Keratinocyte (primary cell): Measurements from ENCODE around the gene AP2A1. TPM values are rescaled to one million over a fixed set of nuclear protein-coding genes. Genes with fewer than 3 reads are reported as not detected.
A peak's percentile ranks its signal among the peaks of the same experiment; 100 is the strongest.

Experiments used
- DNase-seq: peaks from one replicate; pipeline ENCODE4 v3.0.0-alpha.2; 2011; ENCODE audit warnings: low read depth, missing footprints, low spot score
- FAIRE-seq: peaks from 2 replicates; lab custom pipeline; 2011; peaks lifted over from hg19 to GRCh38; lab: Jason Lieb, UNC
- H2AFZ ChIP-seq: 2 replicates; pipeline ENCODE4 v1.6.0; 2012; ENCODE audit warnings: low read length, control low read depth, inconsistent platforms; ENCODE audit not compliant: control insufficient read depth
- H3K27ac ChIP-seq: 2 replicates; pipeline ENCODE4 v1.5.1; 2011; ENCODE audit warnings: low read length; ENCODE audit not compliant: control insufficient read depth, insufficient read depth
- H3K27me3 ChIP-seq: 3 replicates; pipeline ENCODE4 v1.6.0; 2011; ENCODE audit warnings: low read length; ENCODE audit not compliant: control insufficient read depth, insufficient read depth; ENCODE audit errors: extremely low read depth
- H3K36me3 ChIP-seq, 2 experiments: 2 replicates in 1 of 2; 3 replicates in 1 of 2; pipeline ENCODE4 v1.5.1; 2011; ENCODE audit warnings: low read length in 2 of 2, mild to moderate bottlenecking in 1 of 2; ENCODE audit not compliant: control insufficient read depth in 2 of 2, insufficient read depth in 2 of 2; ENCODE audit errors: extremely low read depth in 1 of 2
- H3K4me1 ChIP-seq: 3 replicates; pipeline ENCODE4 v1.5.1; 2011; ENCODE audit warnings: low read length; ENCODE audit not compliant: control insufficient read depth, insufficient read depth; ENCODE audit errors: extremely low read depth
- H3K4me2 ChIP-seq: 3 replicates; pipeline ENCODE4 v1.6.0; 2011; ENCODE audit warnings: low read depth, low read length; ENCODE audit not compliant: control insufficient read depth, insufficient read depth; ENCODE audit errors: extremely low read depth
- H3K4me3 ChIP-seq, 3 experiments: fragments of 200-600 bp in 1 of 3; sonication (generic) in 1 of 3; 2 replicates in 2 of 3; 3 replicates in 1 of 3; pipeline ENCODE4 v1.5.1; 2011 to 2016; ENCODE audit warnings: low read length in 3 of 3, mild to moderate bottlenecking in 3 of 3, control low read depth in 2 of 3, inconsistent platforms in 1 of 3, low read depth in 1 of 3, mixed read lengths in 1 of 3, mixed run types in 1 of 3, moderate library complexity in 1 of 3; ENCODE audit not compliant: control insufficient read depth in 2 of 3, insufficient read depth in 2 of 3; ENCODE audit errors: extremely low read depth in 1 of 3
- H3K79me2 ChIP-seq: 2 replicates; pipeline ENCODE4 v1.6.0; 2012; ENCODE audit warnings: low read length; ENCODE audit not compliant: control insufficient read depth, insufficient read depth
- H3K9ac ChIP-seq: 3 replicates; pipeline ENCODE4 v1.6.0; 2011; ENCODE audit warnings: low read length; ENCODE audit not compliant: control insufficient read depth, insufficient read depth; ENCODE audit errors: extremely low read depth
- H3K9me1 ChIP-seq: 3 replicates; pipeline ENCODE4 v1.6.0; 2011; ENCODE audit warnings: low read length; ENCODE audit not compliant: control insufficient read depth, insufficient read depth; ENCODE audit errors: extremely low read depth
- H3K9me3 ChIP-seq: 2 replicates; pipeline ENCODE4 v1.5.1; 2012; ENCODE audit warnings: low read depth, low read length; ENCODE audit not compliant: control insufficient read depth
- H4K20me1 ChIP-seq: 3 replicates; pipeline ENCODE4 v1.6.0; 2011; ENCODE audit warnings: low read length; ENCODE audit not compliant: control insufficient read depth, insufficient read depth; ENCODE audit errors: extremely low read depth
- EZH2 ChIP-seq: IDR thresholded peaks from one replicate; pipeline ENCODE4 v1.6.1; 2012; ENCODE audit warnings: inconsistent platforms, mild to moderate bottlenecking, low read length, moderate library complexity
- dilution Hi-C: fragments of 300-500 bp; cut with MboI; formaldehyde crosslinking; loops from one replicate; pipeline ENCODE4 v1.7.0; 2020; ENCODE audit warnings: low sequenced_read_pairs; ENCODE audit not compliant: extremely low pct_ligation_motif_present
- polyA plus RNA-seq, 5 experiments: library from polyadenylated mRNA; depleted of rRNA in 3 of 5; stranded (reverse) in 3 of 5; stranded (forward) in 1 of 5; unstranded in 1 of 5; fragments of >200 nt; gene quantifications; 1 replicate in 1 of 5; 2 replicates in 3 of 5; 3 replicates in 1 of 5; pipeline versions ENCODE4 v1.2.1 to v1.2.3, GENCODE V29; 2011 to 2012; ENCODE audit warnings: missing spikeins in 2 of 5, low read depth in 1 of 5, low replicate concordance in 1 of 5
- TF ChIP-seq, protein P1 (sequence below), 3 experiments: IDR thresholded peaks in 1 of 3; conservative IDR thresholded peaks in 1 of 3; optimal IDR thresholded peaks in 1 of 3; 2 replicates in 2 of 3; 3 replicates in 1 of 3; pipeline versions ENCODE3 to v1.5.1; 2011; ENCODE audit warnings: low read length in 3 of 3, mild to moderate bottlenecking in 3 of 3, moderate library complexity in 2 of 3, control low read depth in 1 of 3, inconsistent platforms in 1 of 3; ENCODE audit not compliant: insufficient read depth in 2 of 3; ENCODE audit errors: extremely low read depth in 1 of 3

AP2A1 gene
- polyA plus RNA-seq, 1 donor (not counting 4 experiments of a cell fraction or from before 2014, with no cell fraction given): 36.7 TPM

DNA sequence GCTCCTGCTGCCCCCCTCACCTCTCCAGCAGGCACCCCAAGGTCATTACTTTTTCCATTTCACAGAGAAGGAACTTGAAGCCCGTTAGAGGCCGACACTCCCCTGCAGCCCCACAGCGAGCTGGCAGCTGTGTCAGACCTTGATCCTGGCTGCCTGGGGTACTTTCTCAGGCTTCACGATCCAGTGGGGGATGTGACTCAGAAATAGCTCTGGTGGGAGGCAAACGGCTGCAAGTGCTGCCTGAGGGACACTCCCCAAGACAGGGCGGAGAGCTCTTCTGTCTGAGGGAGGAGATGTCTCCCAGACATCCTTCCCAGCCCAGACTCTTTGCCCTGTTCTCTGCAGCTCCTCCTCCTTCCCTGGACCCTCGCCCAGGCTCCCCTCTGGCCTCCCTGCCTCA is 8.5 kb upstream of the AP2A1 start:
- Histone ChIP-seq H3K36me3 (no peaks in the 10 kb centered on the region), H3K4me1 (peaks cover 9% of the 10 kb centered on the region), H3K27ac (no peak overlapping the region), H3K9me1 (no peaks in the 10 kb centered on the region), H2AFZ (no peak overlapping the region), H3K4me2 (no peak overlapping the region), H3K4me3 (no peak overlapping the region), H4K20me1 (no peaks in the 10 kb centered on the region), H3K79me2 (no peaks in the 10 kb centered on the region), H3K9ac (no peak overlapping the region), H3K27me3 (no peaks in the 10 kb centered on the region), H3K9me3 (peaks cover 3% of the 10 kb centered on the region)
- FAIRE-seq: no peak
- TF ChIP-seq, protein P1, sequence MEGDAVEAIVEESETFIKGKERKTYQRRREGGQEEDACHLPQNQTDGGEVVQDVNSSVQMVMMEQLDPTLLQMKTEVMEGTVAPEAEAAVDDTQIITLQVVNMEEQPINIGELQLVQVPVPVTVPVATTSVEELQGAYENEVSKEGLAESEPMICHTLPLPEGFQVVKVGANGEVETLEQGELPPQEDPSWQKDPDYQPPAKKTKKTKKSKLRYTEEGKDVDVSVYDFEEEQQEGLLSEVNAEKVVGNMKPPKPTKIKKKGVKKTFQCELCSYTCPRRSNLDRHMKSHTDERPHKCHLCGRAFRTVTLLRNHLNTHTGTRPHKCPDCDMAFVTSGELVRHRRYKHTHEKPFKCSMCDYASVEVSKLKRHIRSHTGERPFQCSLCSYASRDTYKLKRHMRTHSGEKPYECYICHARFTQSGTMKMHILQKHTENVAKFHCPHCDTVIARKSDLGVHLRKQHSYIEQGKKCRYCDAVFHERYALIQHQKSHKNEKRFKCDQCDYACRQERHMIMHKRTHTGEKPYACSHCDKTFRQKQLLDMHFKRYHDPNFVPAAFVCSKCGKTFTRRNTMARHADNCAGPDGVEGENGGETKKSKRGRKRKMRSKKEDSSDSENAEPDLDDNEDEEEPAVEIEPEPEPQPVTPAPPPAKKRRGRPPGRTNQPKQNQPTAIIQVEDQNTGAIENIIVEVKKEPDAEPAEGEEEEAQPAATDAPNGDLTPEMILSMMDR (optimal IDR thresholded peaks at IDR 0.05 in 1 of 3, IDR thresholded peaks at IDR 0.05 in 1 of 3, conservative IDR thresholded peaks at IDR 0.05 in 1 of 3; ENCODE audit: extremely low read depth in 1 of 3, insufficient read depth in 2 of 3, low read length in 3 of 3): no peak
- no peak for TF ChIP-seq EZH2
- no peak for DNase-seq
- dilution Hi-C loops: no loop called here

DNA sequence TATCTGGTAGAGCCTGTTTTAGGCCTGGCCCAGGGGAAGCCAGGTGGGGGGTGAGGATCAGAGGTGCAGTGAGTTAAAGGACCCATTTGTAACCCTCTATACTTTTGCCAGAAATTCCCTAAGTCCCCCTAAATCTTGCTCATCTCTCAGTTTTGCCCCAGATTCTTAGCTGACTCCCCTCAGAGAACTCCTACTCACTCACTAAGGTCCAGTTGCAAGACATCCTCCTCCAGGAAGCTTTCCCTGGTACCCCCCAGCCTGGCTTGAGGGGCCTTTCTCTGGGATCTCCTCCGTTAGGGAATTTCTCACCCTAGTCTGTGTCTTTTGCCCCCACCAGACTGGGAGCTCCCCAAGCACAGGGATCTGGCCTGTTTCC is 5.6 kb upstream of the AP2A1 start:
- H3K4me2 ChIP-seq: peak overlapping the region; percentile 20
- H3K9me1 ChIP-seq: no peaks in the 10 kb centered on the region
- FAIRE-seq (no peak), DNase-seq (no peak)
- H2AFZ ChIP-seq: peak overlapping the region; percentile 85
- no peak for TF ChIP-seq EZH2
- TF ChIP-seq, protein P1 (optimal IDR thresholded peaks at IDR 0.05 in 1 of 3, IDR thresholded peaks at IDR 0.05 in 1 of 3, conservative IDR thresholded peaks at IDR 0.05 in 1 of 3; ENCODE audit: extremely low read depth in 1 of 3, insufficient read depth in 2 of 3, low read length in 3 of 3): no peak
- no peaks in the 10 kb centered on the region for H4K20me1 ChIP-seq
- dilution Hi-C loops: no loop called here
- no peak overlapping the region for H3K9ac ChIP-seq
- no peak overlapping the region for H3K27ac ChIP-seq
- H3K79me2 ChIP-seq: no peaks in the 10 kb centered on the region
- H3K4me1 ChIP-seq: peaks cover 21% of the 10 kb centered on the region
- H3K9me3 ChIP-seq: peaks cover under 1% of the 10 kb centered on the region
- H3K27me3 ChIP-seq: no peaks in the 10 kb centered on the region
- H3K36me3 ChIP-seq: no peaks in the 10 kb centered on the region
- no peak overlapping the region for H3K4me3 ChIP-seq
